ENCODE results near the gene MEIOB. TPM values are rescaled to one million over a fixed set of nuclear protein-coding genes. Genes with fewer than 3 reads are reported as not detected.
"Not testable (repeated sequence)": the region's sequence is repeated elsewhere in the genome, so short reads cannot be mapped to it uniquely, and the experiment has no call there.

The MEIOB gene
- total RNA-seq, 5 donors from 2014 or later (not counting 1 experiment from before 2014, with no cell fraction given): 0.26 TPM; not detected in 4

GRCh38 chr16:1902547-1903219 lies 30.7 kb upstream of the MEIOB start:
- CTCF ChIA-PET: no interaction called here
- Mint-ChIP-seq H3K4me3 (no peak overlapping the region), H3K27me3 (peaks cover 0 to 15% of the 10 kb centered on the region in 2 donors), H3K36me3 (no peaks in the 10 kb centered on the region), H3K4me1 (no peaks in the 10 kb centered on the region), H3K27ac (no peak overlapping the region), H3K9me3 (no peaks in the 10 kb centered on the region)
- Histone ChIP-seq H3K27me3 (replicated peaks in 1 of 2; ENCODE audit: control insufficient read depth in 2 of 2, extremely low read depth in 1 of 2, insufficient read depth in 2 of 2, low read length in 1 of 2) (peaks cover 0 to 53% of the 10 kb centered on the region in 2 experiments), H3K36me3 (ENCODE audit: control insufficient read depth in 2 of 2, extremely low read depth in 1 of 2, insufficient read depth in 1 of 2, low read length in 1 of 2) (no peaks in the 10 kb centered on the region), H3K9me3 (no peaks in the 10 kb centered on the region), H3K27ac (ENCODE audit: low read length) (no peak overlapping the region), H3K4me3 (ENCODE audit: control insufficient read depth in 1 of 2, extremely low read depth in 1 of 2, low read length in 1 of 2) (no peak overlapping the region), H3K4me1 (ENCODE audit: control insufficient read depth in 1 of 2, extremely low read depth in 1 of 2, insufficient read depth in 2 of 2, low read length in 2 of 2) (no peaks in the 10 kb centered on the region)
- DNase-seq: no peak
- ATAC-seq (replicated peaks in 1 of 4): no peak
- WGBS (ENCODE audit: insufficient coverage): 75% methylated on average over 12 of the region's 20 CpGs
- POLR2A ChIA-PET: interaction anchor here in 1 of 2 donors (0.7 kb wide), 1 partner anchor 612 kb away, joined by 3 read pairs; no protein-coding TSS in a partner anchor

GRCh38 chr16:1900452-1900774 lies 28.4 kb upstream of the MEIOB start:
- Mint-ChIP-seq H3K9me3 (no peaks in the 10 kb centered on the region), H3K4me3 (no peak overlapping the region), H3K4me1 (no peaks in the 10 kb centered on the region), H3K27ac (no peak overlapping the region), H3K27me3 (peaks cover 0 to 12% of the 10 kb centered on the region in 2 donors), H3K36me3 (no peaks in the 10 kb centered on the region)
- H3K9me3 ChIP-seq: no peaks in the 10 kb centered on the region
- peaks cover 0 to 48% of the 10 kb centered on the region in 2 experiments for H3K27me3 ChIP-seq (replicated peaks in 1 of 2; ENCODE audit: control insufficient read depth in 2 of 2, extremely low read depth in 1 of 2, insufficient read depth in 2 of 2, low read length in 1 of 2)
- H3K4me1 ChIP-seq (ENCODE audit: control insufficient read depth in 1 of 2, extremely low read depth in 1 of 2, insufficient read depth in 2 of 2, low read length in 2 of 2): no peaks in the 10 kb centered on the region
- ATAC-seq (replicated peaks in 1 of 4): no peak
- no peak overlapping the region for H3K27ac ChIP-seq (ENCODE audit: low read length)
- H3K4me3 ChIP-seq (ENCODE audit: control insufficient read depth in 1 of 2, extremely low read depth in 1 of 2, low read length in 1 of 2): no peak overlapping the region
- ChIA-PET CTCF (no interaction called here), POLR2A (no interaction called here)
- H3K36me3 ChIP-seq (ENCODE audit: control insufficient read depth in 2 of 2, extremely low read depth in 1 of 2, insufficient read depth in 1 of 2, low read length in 1 of 2): no peaks in the 10 kb centered on the region
- WGBS (ENCODE audit: insufficient coverage): 59% methylated on average over 7 of the region's 9 CpGs
- DNase-seq: no peak

- H3K27ac Mint-ChIP-seq: no peak overlapping the region
- CTCF ChIA-PET: no interaction called here
- no peaks in the 10 kb centered on the region for H3K36me3 Mint-ChIP-seq
These were observed 27.9 kb upstream of the MEIOB start for GRCh38 chr16:1899641-1900451.

GRCh38 chr16:1897692-1898091 lies 25.7 kb upstream of the MEIOB start:
- H3K36me3 Mint-ChIP-seq; POLR2A ChIA-PET; H3K9me3 Mint-ChIP-seq; H3K4me1 Mint-ChIP-seq; DNase-seq; H3K27ac Mint-ChIP-seq; H3K27ac ChIP-seq (ENCODE audit: low read length); H3K4me3 ChIP-seq (ENCODE audit: control insufficient read depth in 1 of 2, extremely low read depth in 1 of 2, low read length in 1 of 2); H3K4me1 ChIP-seq (ENCODE audit: control insufficient read depth in 1 of 2, extremely low read depth in 1 of 2, insufficient read depth in 2 of 2, low read length in 2 of 2); ATAC-seq (replicated peaks in 1 of 4); H3K36me3 ChIP-seq (ENCODE audit: control insufficient read depth in 2 of 2, extremely low read depth in 1 of 2, insufficient read depth in 1 of 2, low read length in 1 of 2); H3K4me3 Mint-ChIP-seq; H3K9me3 ChIP-seq: not testable (repeated sequence)
- peaks cover 0 to 42% of the 10 kb centered on the region in 2 experiments for H3K27me3 ChIP-seq (replicated peaks in 1 of 2; ENCODE audit: control insufficient read depth in 2 of 2, extremely low read depth in 1 of 2, insufficient read depth in 2 of 2, low read length in 1 of 2)
- H3K27me3 Mint-ChIP-seq: peaks cover 5 to 18% of the 10 kb centered on the region in 2 donors
- WGBS (ENCODE audit: insufficient coverage): 71% methylated on average over 2 of the region's 2 CpGs
- CTCF ChIA-PET: interaction anchor here in 1 of 2 donors (0.9 kb wide), 1 partner anchor 44 kb away, joined by 3 read pairs; no protein-coding TSS in a partner anchor

More at GRCh38 chr16:1899641-1900451, 27.9 kb upstream of the MEIOB start:
- 81% methylated on average over 15 of the region's 16 CpGs for WGBS (ENCODE audit: insufficient coverage)
- ATAC-seq (replicated peaks in 1 of 4): no peak
- no peak for DNase-seq
- Histone ChIP-seq H3K4me3 (ENCODE audit: control insufficient read depth in 1 of 2, extremely low read depth in 1 of 2, low read length in 1 of 2) (no peak overlapping the region), H3K27me3 (replicated peaks in 1 of 2; ENCODE audit: control insufficient read depth in 2 of 2, extremely low read depth in 1 of 2, insufficient read depth in 2 of 2, low read length in 1 of 2) (peaks cover 0 to 47% of the 10 kb centered on the region in 2 experiments), H3K27ac (ENCODE audit: low read length) (no peak overlapping the region), H3K36me3 (ENCODE audit: control insufficient read depth in 2 of 2, extremely low read depth in 1 of 2, insufficient read depth in 1 of 2, low read length in 1 of 2) (no peaks in the 10 kb centered on the region), H3K4me1 (ENCODE audit: control insufficient read depth in 1 of 2, extremely low read depth in 1 of 2, insufficient read depth in 2 of 2, low read length in 2 of 2) (no peaks in the 10 kb centered on the region), H3K9me3 (no peaks in the 10 kb centered on the region)
- POLR2A ChIA-PET: no interaction called here
- Mint-ChIP-seq H3K27me3 (peaks cover 0 to 12% of the 10 kb centered on the region in 2 donors), H3K4me1 (no peaks in the 10 kb centered on the region), H3K4me3 (no peak overlapping the region), H3K9me3 (no peaks in the 10 kb centered on the region)

GRCh38 chr16:1895949-1896675 lies 24.1 kb upstream of the MEIOB start:
- no peaks in the 10 kb centered on the region for H3K4me1 ChIP-seq (ENCODE audit: control insufficient read depth in 1 of 2, extremely low read depth in 1 of 2, insufficient read depth in 2 of 2, low read length in 2 of 2)
- Mint-ChIP-seq H3K27me3 (peaks cover 5 to 21% of the 10 kb centered on the region in 2 donors), H3K4me1 (no peaks in the 10 kb centered on the region), H3K4me3 (no peak overlapping the region), H3K9me3 (no peaks in the 10 kb centered on the region), H3K36me3 (no peaks in the 10 kb centered on the region), H3K27ac (no peak overlapping the region)
- H3K36me3 ChIP-seq (ENCODE audit: control insufficient read depth in 2 of 2, extremely low read depth in 1 of 2, insufficient read depth in 1 of 2, low read length in 1 of 2): no peaks in the 10 kb centered on the region
- no peak for DNase-seq
- no peak overlapping the region for H3K27ac ChIP-seq (ENCODE audit: low read length)
- H3K9me3 ChIP-seq: no peaks in the 10 kb centered on the region
- no peak overlapping the region for H3K4me3 ChIP-seq (ENCODE audit: control insufficient read depth in 1 of 2, extremely low read depth in 1 of 2, low read length in 1 of 2)
- no peak for ATAC-seq (replicated peaks in 1 of 4)
- H3K27me3 ChIP-seq (replicated peaks in 1 of 2; ENCODE audit: control insufficient read depth in 2 of 2, extremely low read depth in 1 of 2, insufficient read depth in 2 of 2, low read length in 1 of 2): peaks cover 0 to 43% of the 10 kb centered on the region in 2 experiments
- WGBS (ENCODE audit: insufficient coverage): 78% methylated on average over 26 of the region's 27 CpGs
- ChIA-PET POLR2A (no interaction called here), CTCF (no interaction called here)

GRCh38 chr16:1895068-1895467 lies 23.1 kb upstream of the MEIOB start:
- H3K9me3 ChIP-seq: no peaks in the 10 kb centered on the region
- Mint-ChIP-seq H3K27ac (no peak overlapping the region), H3K4me1 (no peaks in the 10 kb centered on the region), H3K27me3 (peaks cover 12 to 31% of the 10 kb centered on the region in 2 donors), H3K9me3 (no peaks in the 10 kb centered on the region), H3K4me3 (no peak overlapping the region), H3K36me3 (no peaks in the 10 kb centered on the region)
- DNase-seq (no peak), ATAC-seq (replicated peaks in 1 of 4) (no peak)
- WGBS (ENCODE audit: insufficient coverage): 100% methylated on average over 2 of the region's 5 CpGs
- no peaks in the 10 kb centered on the region for H3K36me3 ChIP-seq (ENCODE audit: control insufficient read depth in 2 of 2, extremely low read depth in 1 of 2, insufficient read depth in 1 of 2, low read length in 1 of 2)
- POLR2A ChIA-PET: no interaction called here
- H3K27me3 ChIP-seq (replicated peaks in 1 of 2; ENCODE audit: control insufficient read depth in 2 of 2, extremely low read depth in 1 of 2, insufficient read depth in 2 of 2, low read length in 1 of 2): peaks cover 0 to 38% of the 10 kb centered on the region in 2 experiments
- no peak overlapping the region for H3K27ac ChIP-seq (ENCODE audit: low read length)
- H3K4me1 ChIP-seq (ENCODE audit: control insufficient read depth in 1 of 2, extremely low read depth in 1 of 2, insufficient read depth in 2 of 2, low read length in 2 of 2): no peaks in the 10 kb centered on the region
- H3K4me3 ChIP-seq (ENCODE audit: control insufficient read depth in 1 of 2, extremely low read depth in 1 of 2, low read length in 1 of 2): no peak overlapping the region
- CTCF ChIA-PET: no interaction called here
